OCI-LY7 (cell line): ENCODE results near the gene MYH10. TPM values are rescaled to one million over a fixed set of nuclear protein-coding genes. Genes with fewer than 3 reads are reported as not detected.

ENCODE experiments used
- BruUV-seq: library from RNA; stranded (reverse); fragments of 400-500 nt; replicated peaks from 2 replicates; lab custom pipeline; 2021; lab: Mats Ljungman, UMichigan
- CTCF ChIA-PET: fragments of 300-600 bp; sonication (Branson Sonifier 250); formaldehyde crosslinking; loops from one replicate; lab custom pipeline; 2022; ENCODE audit warnings: antibody characterized with exemption; ENCODE audit not compliant: unreplicated experiment; lab: Charles Lee
- POLR2A ChIA-PET: fragments of 300-600 bp; sonication (Branson Sonifier 250); formaldehyde crosslinking; loops from one replicate; lab custom pipeline; 2022; ENCODE audit warnings: antibody characterized with exemption; lab: Charles Lee
- DNase-seq: peaks from one replicate; pipeline ENCODE4 v3.0.0-alpha.2; 2015; ENCODE audit warnings: low spot score
- H2AFZ ChIP-seq: fragments of 200-600 bp; sonication (generic), shearing (Covaris generic); 2 replicates; pipeline ENCODE4 v1.6.1; 2014; ENCODE audit warnings: mild to moderate bottlenecking, antibody characterized with exemption, low read length, moderate library complexity
- H3K27ac ChIP-seq: fragments of 200-600 bp; sonication (generic); 2 replicates; pipeline ENCODE4 v1.5.1; 2014; ENCODE audit warnings: mixed run types, low read depth, mild to moderate bottlenecking, moderate library complexity, low read length, inconsistent platforms; ENCODE audit not compliant: poor library complexity, severe bottlenecking
- H3K36me3 ChIP-seq: fragments of 200-600 bp; sonication (generic); 2 replicates; pipeline ENCODE4 v1.6.1; 2014; ENCODE audit warnings: mild to moderate bottlenecking, antibody characterized with exemption, low read length, moderate library complexity, mixed read lengths; ENCODE audit not compliant: insufficient read depth
- H3K4me1 ChIP-seq: fragments of 200-600 bp; sonication (generic); 2 replicates; pipeline ENCODE4 v1.5.1; 2014; ENCODE audit warnings: mild to moderate bottlenecking, low read length; ENCODE audit not compliant: insufficient read depth, poor library complexity, severe bottlenecking
- H3K4me2 ChIP-seq: fragments of 200-600 bp; sonication (generic); 2 replicates; pipeline ENCODE4 v1.6.1; 2014; ENCODE audit warnings: mild to moderate bottlenecking, low read length
- H3K4me3 ChIP-seq: fragments of 200-600 bp; sonication (generic); 2 replicates; pipeline ENCODE4 v1.5.1; 2014; ENCODE audit warnings: mild to moderate bottlenecking, low read depth, low read length; ENCODE audit not compliant: poor library complexity, severe bottlenecking
- H3K79me2 ChIP-seq: fragments of 200-600 bp; sonication (generic); 2 replicates; pipeline ENCODE4 v1.6.1; 2016; ENCODE audit warnings: low read depth, mild to moderate bottlenecking, low read length, moderate library complexity, mixed read lengths; ENCODE audit not compliant: insufficient read depth
- H3K9me2 ChIP-seq: fragments of 200-600 bp; sonication (generic); 2 replicates; pipeline ENCODE4 v1.6.1; 2016; ENCODE audit warnings: mild to moderate bottlenecking, low read length, mixed read lengths; ENCODE audit not compliant: insufficient read depth
- H3K9me3 ChIP-seq: fragments of 200-600 bp; sonication (generic); 2 replicates; pipeline ENCODE4 v1.6.1; 2014; ENCODE audit warnings: mild to moderate bottlenecking, mixed run types, low read length, mixed read lengths
- H4K20me1 ChIP-seq: fragments of 200-600 bp; sonication (generic); 2 replicates; pipeline ENCODE4 v1.6.1; 2014; ENCODE audit warnings: mild to moderate bottlenecking, antibody characterized with exemption, low read length, moderate library complexity, mixed read lengths; ENCODE audit not compliant: insufficient read depth
- CTCF ChIP-seq: fragments of 200-600 bp; sonication (generic); conservative IDR thresholded peaks from 2 replicates; pipeline ENCODE4 v1.5.1; 2014; ENCODE audit warnings: mild to moderate bottlenecking, antibody characterized with exemption, low read length, moderate library complexity, mixed read lengths
- EZH2phosphoT487 ChIP-seq: fragments of 200-600 bp; sonication (generic); IDR thresholded peaks from 2 replicates; pipeline ENCODE4 v1.6.1; 2018; ENCODE audit warnings: low read depth, borderline replicate concordance, mild to moderate bottlenecking, mixed run types, antibody characterized with exemption, low read length, moderate library complexity, mixed read lengths
- intact Hi-C: fragments of 100-400 bp; cut with micrococcal nuclease; formaldehyde crosslinking; loops from one replicate; pipeline ENCODE4 v1.10.0; 2022; ENCODE audit not compliant: unreplicated experiment
- total RNA-seq, 2 experiments: library from RNA; depleted of rRNA in 1 of 2; stranded (reverse); fragments of >200 nt in 1 of 2; shearing (Covaris generic) in 1 of 2; gene quantifications; 2 replicates each; pipeline ENCODE4 v1.2.3, GENCODE V29; 2014 to 2022

Gene MYH10
- total RNA-seq, 2 experiments from 2014 or later = 41.9 to 60.4 TPM

GRCh38 chr17:8563981-8564602 lies 66.4 kb downstream of the MYH10 start:
- Histone ChIP-seq H3K9me2 (no peaks in the 10 kb centered on the region), H3K4me2 (no peak overlapping the region), H2AFZ (no peak overlapping the region), H3K36me3 (0 out of 2 replicates have a peak, but pooled peaks cover 6% of the 10 kb centered on the region), H3K79me2 (no peaks in the 10 kb centered on the region), H3K27ac (no peak overlapping the region), H3K4me1 (no peaks in the 10 kb centered on the region), H3K4me3 (no peak overlapping the region), H3K9me3 (no peaks in the 10 kb centered on the region), H4K20me1 (no peaks in the 10 kb centered on the region)
- no peak for TF ChIP-seq CTCF
- TF ChIP-seq EZH2phosphoT487 = no peak
- intact Hi-C loops = no loop called here
- ChIA-PET CTCF (no interaction called here), POLR2A (no interaction called here)
- no peak for DNase-seq
- BruUV-seq = no TSS peak

- CTCF ChIA-PET = no interaction called here
- intact Hi-C loops = no loop called here
- no peak overlapping the region for H3K4me3 ChIP-seq
- no peaks in the 10 kb centered on the region for H3K79me2 ChIP-seq
- TF ChIP-seq CTCF (no peak), EZH2phosphoT487 (no peak)
- BruUV-seq = no TSS peak
- POLR2A ChIA-PET = no interaction called here
- no peak for DNase-seq
- no peaks in the 10 kb centered on the region for H4K20me1 ChIP-seq
- no peaks in the 10 kb centered on the region for H3K4me1 ChIP-seq
- no peaks in the 10 kb centered on the region for H3K9me2 ChIP-seq
- H3K9me3 ChIP-seq = no peaks in the 10 kb centered on the region
- H3K27ac ChIP-seq = no peak overlapping the region
- 0 out of 2 replicates have a peak, but pooled peaks cover 6% of the 10 kb centered on the region for H3K36me3 ChIP-seq
- H2AFZ ChIP-seq = no peak overlapping the region
- H3K4me2 ChIP-seq = no peak overlapping the region
Observed at GRCh38 chr17:8563024-8563776, 67.3 kb downstream of the MYH10 start.

GRCh38 chr17:8558144-8558543 lies 72.4 kb downstream of the MYH10 start:
- no peaks in the 10 kb centered on the region for H3K4me1 ChIP-seq
- no TSS peak for BruUV-seq
- no peak for DNase-seq
- H4K20me1 ChIP-seq = no peaks in the 10 kb centered on the region
- no peak overlapping the region for H3K4me3 ChIP-seq
- POLR2A ChIA-PET = no interaction called here
- CTCF ChIA-PET = no interaction called here
- no peaks in the 10 kb centered on the region for H3K79me2 ChIP-seq
- H3K9me3 ChIP-seq = no peaks in the 10 kb centered on the region
- no peaks in the 10 kb centered on the region for H3K36me3 ChIP-seq
- no peak overlapping the region for H3K27ac ChIP-seq
- no peak overlapping the region for H3K4me2 ChIP-seq
- no peaks in the 10 kb centered on the region for H3K9me2 ChIP-seq
- intact Hi-C loops = no loop called here
- TF ChIP-seq EZH2phosphoT487 (no peak), CTCF (no peak)
- no peak overlapping the region for H2AFZ ChIP-seq
